Epithelial cell of proximal tubule (primary cell): ENCODE results near the gene CSTF1. TPM values are rescaled to one million over a fixed set of nuclear protein-coding genes. Genes with fewer than 3 reads are reported as not detected.

Source experiments
- DNase-seq: peaks from one replicate; pipeline ENCODE4 v3.0.0-alpha.2; 2011; ENCODE audit warnings: low read depth
- H3K4me3 ChIP-seq: 2 replicates; pipeline ENCODE4 v1.5.1; 2011; ENCODE audit warnings: low read depth, mild to moderate bottlenecking, low read length
- CTCF ChIP-seq: conservative IDR thresholded peaks from 2 replicates; pipeline ENCODE4 v1.5.1; 2012; ENCODE audit warnings: low read depth, mild to moderate bottlenecking, low read length
- total RNA-seq: library from RNA; depleted of rRNA; stranded (reverse); fragments of >200 nt; gene quantifications from 2 replicates; pipeline ENCODE4 v1.2.3, GENCODE V29; 2015

CSTF1 gene
- total RNA-seq, 1 donor from 2014 or later: 21.6 TPM

GRCh38 chr20:56380375-56380774, 12.1 kb upstream of the CSTF1 start:
- TF ChIP-seq CTCF: no peak
- H3K4me3 ChIP-seq: no peak overlapping the region
- DNase-seq: no peak

- DNase-seq: no peak
- H3K4me3 ChIP-seq: no peak overlapping the region
- no peak for TF ChIP-seq CTCF
These were observed 10.9 kb upstream of the CSTF1 start for GRCh38 chr20:56381501-56381900.

GRCh38 chr20:56382696-56383095, 9.7 kb upstream of the CSTF1 start:
- no peak for DNase-seq
- no peak overlapping the region for H3K4me3 ChIP-seq
- no peak for TF ChIP-seq CTCF

- no peak for TF ChIP-seq CTCF
- H3K4me3 ChIP-seq: no peak overlapping the region
- DNase-seq: no peak
These were observed 9.1 kb upstream of the CSTF1 start for GRCh38 chr20:56383334-56383733.

GRCh38 chr20:56385130-56385529, 7.3 kb upstream of the CSTF1 start:
- no peak for DNase-seq
- H3K4me3 ChIP-seq: no peak overlapping the region
- no peak for TF ChIP-seq CTCF

- no peak overlapping the region for H3K4me3 ChIP-seq
- TF ChIP-seq CTCF: no peak
- DNase-seq: no peak
These were observed 6.2 kb upstream of the CSTF1 start for GRCh38 chr20:56386219-56386618.

- TF ChIP-seq CTCF: no peak
- no peak overlapping the region for H3K4me3 ChIP-seq
- no peak for DNase-seq
These were observed 3.6 kb upstream of the CSTF1 start for GRCh38 chr20:56388882-56389281.
